Activated CD8-positive, alpha-beta memory T cell treated with anti-CD3 and anti-CD28 coated beads for 36 hours (primary cell): ENCODE data around the gene KIAA1210. TPM values are rescaled to one million over a fixed set of nuclear protein-coding genes. Genes with fewer than 3 reads are reported as not detected.

Source experiments
- CTCF ChIA-PET: fragments of 350-600 bp; sonication (Branson Sonifier 250); formaldehyde crosslinking; loops from one replicate; lab custom pipeline; 2021; ENCODE audit warnings: antibody characterized with exemption; lab: Charles Lee
- POLR2A ChIA-PET: fragments of 350-600 bp; sonication (Branson Sonifier 250); formaldehyde crosslinking; loops from one replicate; lab custom pipeline; 2021; ENCODE audit warnings: antibody characterized with exemption; lab: Charles Lee
- total RNA-seq, 2 experiments: library from RNA; stranded (reverse); gene quantifications; one replicate each; pipeline ENCODE4 v1.2.3, GENCODE V29; 2021

KIAA1210 gene
- total RNA-seq, 2 experiments from 2014 or later: not detected

DNA sequence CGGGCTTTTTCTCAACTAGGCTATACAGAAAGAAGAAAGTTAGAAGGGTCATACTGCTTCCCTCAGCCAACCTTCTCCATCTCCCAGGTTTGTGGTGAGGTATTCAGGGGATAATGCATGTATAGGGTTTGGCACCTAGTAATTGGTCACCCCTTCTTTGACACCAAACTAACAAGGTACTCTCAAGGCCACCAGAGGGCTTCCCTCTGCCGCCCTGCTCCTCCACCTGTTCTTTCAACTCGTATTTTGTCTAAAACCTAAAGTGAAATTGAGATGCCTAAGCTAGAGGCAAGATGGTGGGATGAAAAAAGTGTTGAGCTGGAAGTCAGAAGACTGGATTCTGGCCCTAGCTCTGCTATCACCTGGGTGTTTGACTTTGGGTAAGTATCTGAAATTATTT, 32.8 kb downstream of the KIAA1210 start:
- ChIA-PET POLR2A (no interaction called here), CTCF (no interaction called here)

DNA sequence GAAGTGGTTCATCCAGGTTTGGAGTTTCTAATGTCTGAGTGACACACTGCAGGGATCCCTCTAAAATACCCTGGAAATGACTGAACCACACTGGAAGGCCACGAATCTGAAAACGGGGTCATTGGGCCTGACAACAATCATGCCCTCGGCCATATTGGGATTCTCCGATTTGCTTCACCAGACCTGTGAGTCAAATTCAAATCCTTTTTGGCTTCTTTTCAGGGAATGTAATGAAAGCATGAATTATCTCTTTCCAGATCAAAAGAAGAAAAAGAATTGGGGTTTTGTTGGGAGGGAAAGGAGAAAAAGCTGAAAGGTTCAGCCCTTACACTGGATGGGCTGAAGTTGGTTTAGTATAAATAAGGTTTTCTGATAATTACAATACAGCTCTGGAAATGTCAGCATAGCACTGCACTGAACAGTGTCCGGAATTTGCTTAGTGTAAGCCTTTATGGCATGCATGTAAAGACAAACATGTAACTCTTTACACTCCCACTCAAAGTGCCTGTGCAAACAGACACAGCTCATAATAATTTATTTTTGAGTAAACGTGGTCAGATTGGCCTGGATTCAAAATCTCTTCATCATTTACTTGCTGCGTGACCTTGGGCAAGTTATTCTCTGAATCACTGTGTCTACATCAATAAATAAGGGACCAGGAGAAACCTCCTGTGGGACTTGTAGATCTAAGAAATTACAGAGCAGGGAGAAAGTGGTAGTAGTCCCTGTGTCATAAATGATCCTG, 33.4 kb downstream of the KIAA1210 start:
- CTCF ChIA-PET: no interaction called here
- POLR2A ChIA-PET: no interaction called here

DNA sequence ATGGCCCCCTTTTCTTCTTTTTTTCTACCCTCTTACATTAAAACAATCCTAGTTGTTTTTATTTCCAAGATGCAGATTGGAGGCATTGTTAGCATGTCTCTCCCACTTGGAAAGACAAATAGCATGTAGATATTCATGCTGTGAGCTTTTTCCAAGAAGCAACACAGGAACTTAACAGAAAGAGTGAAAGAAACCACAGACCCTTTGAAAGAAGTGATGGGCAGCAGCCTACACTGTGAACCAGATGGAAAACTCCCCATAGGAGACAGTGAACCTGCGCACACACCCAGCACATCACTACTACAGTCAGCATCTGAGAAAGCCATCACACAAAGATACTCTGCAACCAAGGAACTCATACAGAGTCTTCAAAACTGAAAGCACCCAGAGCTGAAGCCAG, 37.0 kb downstream of the KIAA1210 start:
- CTCF ChIA-PET: no interaction called here
- POLR2A ChIA-PET: no interaction called here

DNA sequence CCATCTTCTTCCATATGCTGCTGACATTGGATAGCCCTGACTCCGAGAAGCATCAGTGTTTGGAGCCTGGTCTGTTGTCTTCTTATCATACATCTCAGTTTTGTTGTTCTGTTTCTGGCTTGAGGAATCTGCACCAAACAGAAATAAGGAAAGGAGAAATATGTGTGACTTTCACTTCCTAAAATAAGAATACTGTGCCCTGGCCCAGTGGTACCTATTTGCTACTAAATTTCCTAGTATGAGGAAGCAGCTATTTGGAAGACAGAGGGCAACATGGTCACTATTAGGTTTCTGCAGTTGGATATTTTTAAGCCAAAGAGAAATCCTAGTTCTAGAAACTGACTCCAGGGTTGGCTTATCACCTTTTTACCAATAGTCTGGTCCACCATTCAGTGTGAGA, 38.0 kb downstream of the KIAA1210 start:
- POLR2A ChIA-PET: no interaction called here
- CTCF ChIA-PET: no interaction called here

DNA sequence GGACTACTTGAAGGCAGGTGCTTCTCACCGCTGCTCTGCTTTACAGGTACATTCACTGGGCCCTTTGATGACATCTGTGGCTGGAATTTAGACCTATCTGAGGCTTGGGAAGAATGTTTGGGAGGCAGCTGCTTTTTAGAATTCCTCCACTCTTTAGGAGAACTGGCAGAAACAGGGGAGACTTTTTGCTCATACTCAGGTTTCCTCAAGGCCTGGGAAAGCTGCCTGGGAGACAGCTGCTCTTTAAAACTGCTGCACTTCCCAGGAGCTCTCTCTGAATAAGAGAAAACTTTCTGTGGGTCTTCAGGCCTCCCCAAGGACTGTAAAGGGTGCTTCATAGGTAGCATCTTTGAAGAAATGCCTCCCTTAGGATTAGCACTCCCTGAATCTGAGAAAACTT, 40.5 kb downstream of the KIAA1210 start:
- CTCF ChIA-PET: no interaction called here
- POLR2A ChIA-PET: no interaction called here

DNA sequence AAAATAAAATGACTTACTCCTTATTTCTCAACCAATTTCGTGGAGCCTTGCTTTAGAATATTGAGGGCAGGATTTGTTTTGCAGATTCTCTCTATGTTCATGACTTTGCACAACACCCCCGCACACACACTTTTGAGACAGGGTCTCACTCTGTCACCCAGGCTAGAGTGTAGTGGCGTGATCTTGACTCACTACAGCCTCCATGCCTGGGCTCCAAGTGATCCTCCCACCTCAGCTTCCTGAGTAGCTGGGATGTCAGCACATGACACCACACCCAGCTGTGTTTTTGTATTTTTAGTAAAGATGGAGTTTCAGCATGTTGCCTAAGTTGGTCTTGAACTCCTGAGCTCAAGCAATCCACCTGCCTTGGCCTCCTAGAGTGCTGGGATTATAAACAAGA, 42.8 kb downstream of the KIAA1210 start:
- CTCF ChIA-PET: no interaction called here
- POLR2A ChIA-PET: no interaction called here

DNA sequence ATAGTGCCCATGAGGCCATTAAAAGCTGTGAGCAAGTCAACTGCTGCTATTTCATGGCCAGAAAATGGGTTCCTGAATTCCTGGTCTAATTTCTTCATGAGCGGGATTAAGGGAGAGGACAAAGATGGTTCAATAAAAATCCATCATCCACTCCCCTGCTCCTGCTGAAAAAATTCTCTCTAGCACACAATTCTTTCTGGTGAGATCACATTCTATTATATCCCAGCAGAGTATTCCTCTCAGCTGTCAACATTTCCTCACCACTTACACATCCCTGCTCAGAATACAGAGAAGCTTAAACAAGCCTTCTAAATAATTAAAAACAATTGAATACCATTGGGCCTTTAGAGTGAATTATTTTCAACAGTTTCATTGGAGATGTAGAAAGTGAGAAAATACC, 45.3 kb downstream of the KIAA1210 start:
- ChIA-PET CTCF (no interaction called here), POLR2A (no interaction called here)

DNA sequence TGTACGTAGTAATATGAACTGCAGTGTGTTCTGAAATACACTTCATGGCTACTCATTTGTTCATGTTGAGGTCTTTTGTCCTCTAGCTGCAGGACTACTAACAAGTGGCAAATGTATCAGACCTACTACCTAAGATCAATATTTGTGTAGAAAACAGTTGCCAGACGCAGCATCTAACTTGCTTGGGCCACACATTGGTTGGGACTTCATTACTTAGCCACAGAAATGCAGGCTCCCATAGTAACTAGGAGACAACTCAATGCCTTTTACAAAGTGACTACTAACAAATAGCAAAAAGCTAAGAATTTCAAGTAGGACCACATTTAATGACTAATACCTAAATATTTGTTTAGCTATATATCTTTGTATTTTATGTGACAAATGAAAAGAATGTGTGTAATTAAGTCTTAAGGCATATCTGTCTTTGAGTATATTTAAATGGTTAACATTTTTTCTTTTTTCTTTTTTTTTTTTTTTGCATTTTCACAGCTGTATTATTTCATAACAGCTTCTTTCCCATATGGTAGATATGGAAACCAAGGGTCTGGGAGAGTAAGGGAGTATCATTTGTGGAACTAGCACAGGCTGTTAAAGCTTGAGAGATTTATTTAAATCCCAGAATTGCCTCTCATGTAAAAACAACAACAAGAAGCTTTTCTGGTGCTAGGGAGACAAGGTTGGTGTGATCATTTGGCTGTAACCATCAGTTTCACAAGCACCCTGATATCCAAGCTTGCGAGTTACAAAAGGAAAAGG, 52.2 kb downstream of the KIAA1210 start:
- ChIA-PET POLR2A (no interaction called here), CTCF (no interaction called here)

DNA sequence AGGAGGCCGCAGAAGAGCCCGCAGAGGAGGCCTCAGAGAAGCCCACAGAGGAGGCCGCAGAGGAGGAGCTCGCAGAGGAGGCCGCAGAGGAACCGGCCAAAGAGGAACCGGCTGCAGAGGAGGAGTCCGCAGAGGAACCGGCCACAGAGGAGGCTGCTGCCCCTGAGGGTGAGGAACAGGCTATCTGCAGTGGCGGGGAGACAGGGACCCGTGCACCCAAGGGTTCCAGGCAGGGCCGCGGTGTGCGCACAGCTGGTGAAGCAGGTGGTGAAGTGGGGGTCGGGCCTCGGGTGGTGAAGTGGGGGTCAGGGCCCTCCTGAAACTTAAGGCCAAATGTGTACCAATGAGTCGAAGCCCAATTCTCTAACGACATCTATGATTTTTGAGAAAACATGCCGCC, 53.7 kb downstream of the KIAA1210 start:
- POLR2A ChIA-PET: no interaction called here
- CTCF ChIA-PET: no interaction called here

DNA sequence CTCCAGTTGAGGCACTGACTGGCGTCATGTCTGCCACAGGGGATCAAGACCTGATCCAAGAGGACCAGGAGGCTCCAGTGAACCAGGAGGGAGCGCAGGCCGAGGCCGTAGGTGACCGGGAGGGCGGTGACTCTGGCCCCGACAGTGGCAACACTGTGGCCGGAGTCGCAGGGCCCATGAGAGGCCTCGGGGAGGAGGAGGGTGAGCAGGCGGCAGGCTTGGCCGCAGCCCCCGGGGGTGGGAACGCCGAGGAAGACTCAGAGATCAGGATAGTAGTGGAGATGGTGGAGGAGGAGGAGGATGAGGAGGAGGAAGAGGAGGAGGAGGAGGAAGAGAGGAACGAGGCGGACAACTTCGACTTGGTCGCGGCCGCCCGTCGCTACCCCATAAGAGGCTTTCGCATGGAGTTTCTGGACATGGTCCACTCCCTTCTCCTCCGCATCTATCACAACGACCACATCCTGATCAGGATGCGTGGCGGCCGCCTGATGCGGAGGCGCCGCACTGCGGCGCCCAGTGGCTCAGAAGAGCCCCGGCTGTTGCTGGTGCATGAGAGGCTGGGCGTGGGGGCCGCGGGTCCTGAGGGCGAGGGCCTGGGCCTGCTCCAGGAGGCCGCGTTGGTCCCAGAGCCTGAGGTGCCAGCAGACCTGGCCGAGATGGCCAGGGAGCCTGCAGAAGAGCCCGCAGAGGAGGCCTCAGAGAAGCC, 54.3 kb downstream of the KIAA1210 start:
- CTCF ChIA-PET: no interaction called here

DNA sequence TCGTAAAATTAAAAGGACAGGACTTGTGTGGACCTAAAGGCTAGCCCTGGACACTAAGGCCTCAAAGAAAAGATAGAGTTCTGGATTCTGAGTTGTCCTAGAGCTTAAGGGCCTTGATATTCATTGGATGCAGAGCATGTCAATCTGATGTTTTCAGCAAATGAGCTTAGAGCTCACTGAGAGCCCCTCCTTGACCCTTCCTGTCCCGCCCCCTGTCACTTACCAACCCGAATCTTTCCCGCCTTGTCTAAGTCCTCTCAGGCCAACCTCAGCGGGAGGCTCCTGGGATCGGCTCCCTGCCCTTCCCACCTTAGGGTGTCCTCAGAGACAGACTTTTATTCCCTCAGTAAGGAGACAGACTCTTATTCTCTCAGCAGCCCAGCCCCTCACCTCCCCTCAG, 54.9 kb downstream of the KIAA1210 start, which contains the start of gene CT47C1:
Gene CT47C1, plus strand, starts transcription at position 250 of the 400 bp plus-strand sequence. CDS start 233 bp downstream, outside the sequence.
- POLR2A ChIA-PET: no interaction called here
- CTCF ChIA-PET: no interaction called here

More for the DNA sequence above, 54.3 kb downstream of the KIAA1210 start:
- POLR2A ChIA-PET: no interaction called here

DNA sequence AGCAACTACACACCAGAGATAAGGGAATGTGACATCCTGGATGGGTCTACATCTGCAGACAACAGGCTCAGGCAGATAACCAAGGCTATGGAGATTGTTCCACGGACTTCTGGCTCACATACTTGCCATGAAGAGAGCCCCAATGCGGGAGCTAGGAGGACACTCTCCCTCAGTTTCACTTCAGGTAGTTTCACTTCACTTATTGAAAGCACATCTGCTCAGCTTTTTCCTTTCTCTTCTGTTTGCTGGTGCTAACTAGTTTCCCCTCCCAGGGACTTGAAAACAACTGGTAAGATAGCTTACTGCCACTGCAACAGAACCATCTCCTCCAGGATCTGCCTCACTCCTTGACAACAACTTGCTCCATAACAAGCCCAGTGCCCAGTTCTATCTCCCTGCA, 56.2 kb downstream of the KIAA1210 start:
- ChIA-PET POLR2A (no interaction called here), CTCF (no interaction called here)

DNA sequence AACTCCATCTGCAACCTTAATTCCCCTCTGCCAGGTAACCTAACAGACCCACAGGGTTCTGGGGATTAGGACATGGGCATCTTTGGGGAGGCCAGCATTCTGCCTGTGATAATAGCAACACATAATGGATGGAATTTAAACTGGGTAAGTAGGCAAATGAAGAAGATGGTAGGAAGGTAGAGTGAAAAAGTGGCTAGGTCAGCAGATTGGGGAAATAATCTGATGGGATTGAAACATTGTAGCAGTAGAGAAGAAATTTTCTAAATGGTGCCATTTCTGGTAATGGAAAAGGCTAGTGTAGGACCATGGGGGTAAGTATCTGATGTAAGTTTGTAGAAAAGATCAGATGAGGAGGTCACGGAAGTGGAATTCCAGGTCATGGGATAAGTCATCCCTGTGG, 57.9 kb downstream of the KIAA1210 start:
- CTCF ChIA-PET: no interaction called here
- POLR2A ChIA-PET: no interaction called here

DNA sequence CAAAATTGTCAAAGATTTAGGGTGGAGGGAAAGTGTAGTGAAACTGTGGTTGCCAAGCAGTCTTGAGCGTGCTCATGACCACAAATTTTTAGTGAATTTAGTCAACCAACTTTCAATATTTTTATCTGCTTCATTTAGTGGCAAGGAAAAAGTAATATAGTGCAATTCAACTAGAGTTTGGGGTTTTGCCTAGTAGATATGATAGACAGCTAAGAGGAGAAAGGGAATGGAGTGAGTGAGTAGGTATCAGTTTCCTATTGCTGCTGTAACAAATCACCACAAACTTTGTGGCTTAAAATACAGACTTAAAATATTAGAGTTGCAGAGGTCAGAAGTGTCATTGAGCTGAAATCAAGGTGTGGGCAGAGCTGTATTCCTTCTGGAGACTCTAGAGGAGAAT, 58.5 kb downstream of the KIAA1210 start:
- POLR2A ChIA-PET: no interaction called here
- CTCF ChIA-PET: no interaction called here

DNA sequence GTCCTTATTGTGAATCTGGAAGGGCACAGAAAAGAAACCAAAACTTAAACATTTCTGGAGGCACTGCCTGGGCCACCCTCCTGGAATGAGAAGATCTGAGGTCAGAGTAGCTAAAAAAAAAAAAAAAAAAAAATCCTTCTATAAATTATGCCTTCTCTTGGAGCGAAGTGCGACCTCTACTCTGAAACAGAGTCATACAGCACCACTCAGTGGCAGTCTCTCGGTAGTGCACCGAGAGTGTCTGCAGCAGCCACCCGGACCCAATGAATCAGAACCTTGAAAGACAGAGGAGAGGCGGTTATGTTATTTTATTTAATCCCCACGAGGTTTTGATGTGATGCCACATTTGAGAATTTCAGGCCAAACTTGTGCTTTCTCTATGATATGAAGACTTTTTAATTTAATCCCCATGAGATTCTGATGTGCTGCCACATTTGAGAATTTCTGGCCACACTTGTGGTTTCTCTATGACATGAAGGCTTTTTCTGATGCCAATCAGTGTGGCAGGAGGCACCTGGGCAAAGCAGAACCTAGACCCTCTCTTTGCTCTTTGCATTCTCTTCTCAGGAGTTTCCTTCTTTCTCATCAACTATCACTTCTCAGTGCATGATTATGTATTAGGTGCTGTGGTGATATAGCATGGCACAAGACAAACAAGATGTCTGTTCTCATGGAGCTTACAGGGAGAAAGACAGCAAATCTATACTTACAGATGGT, 60.4 kb downstream of the KIAA1210 start:
- CTCF ChIA-PET: interaction anchor here (0.6 to 1.1 kb wide), 5 partner anchors 95 to 608 kb away, joined by 3 to 4 read pairs (median 3); no protein-coding TSS in a partner anchor
- POLR2A ChIA-PET: no interaction called here

DNA sequence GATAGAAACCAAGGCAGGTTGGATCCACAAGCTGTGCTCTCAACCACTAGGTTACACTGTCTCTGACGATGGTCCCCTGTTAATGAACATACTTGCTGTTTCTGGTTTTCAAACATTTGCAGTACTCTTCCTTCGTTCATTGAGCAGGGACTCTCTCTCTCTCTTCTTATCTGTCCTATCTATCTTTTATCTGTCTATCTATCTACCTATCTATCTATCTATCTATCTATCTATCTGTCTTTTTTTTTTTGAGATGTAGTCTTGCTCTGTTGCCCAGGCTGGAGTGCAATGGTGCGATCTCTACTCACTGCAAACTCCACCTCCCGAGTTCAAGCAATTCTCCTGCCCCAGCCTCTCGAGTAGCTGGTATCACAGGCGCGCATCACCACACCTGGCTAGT, 64.2 kb downstream of the KIAA1210 start:
- ChIA-PET CTCF (no interaction called here), POLR2A (no interaction called here)

DNA sequence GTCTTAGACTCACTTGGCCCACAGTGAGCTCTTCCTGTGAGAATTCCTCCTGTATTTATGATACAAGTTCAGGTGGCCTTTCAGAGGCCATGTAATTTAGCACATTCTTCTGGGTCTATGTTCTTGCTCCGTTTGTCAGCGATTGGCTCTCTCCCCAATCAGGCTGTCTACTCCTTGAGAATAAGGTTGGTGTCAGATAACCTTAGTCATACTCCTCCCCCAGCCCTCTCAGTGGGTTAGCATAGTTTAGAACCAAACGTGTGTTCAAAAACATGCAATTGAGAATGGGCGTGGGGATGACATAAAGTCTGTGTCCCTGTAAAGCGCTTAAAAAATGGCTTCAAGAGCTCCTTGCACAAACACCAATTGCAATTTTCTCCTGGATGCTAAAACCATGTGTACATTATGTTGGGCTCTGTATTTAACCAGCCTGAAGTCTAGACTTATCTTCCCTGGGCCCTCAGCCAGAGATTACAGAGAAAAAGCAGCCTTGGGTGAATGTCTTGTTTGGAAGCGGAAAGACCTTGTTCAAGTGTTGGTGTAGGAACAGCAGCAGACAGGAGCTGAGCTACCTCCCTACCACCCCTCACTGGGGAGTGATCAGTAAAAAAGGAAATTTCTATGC, 64.8 kb downstream of the KIAA1210 start:
- CTCF ChIA-PET: no interaction called here
- POLR2A ChIA-PET: no interaction called here

DNA sequence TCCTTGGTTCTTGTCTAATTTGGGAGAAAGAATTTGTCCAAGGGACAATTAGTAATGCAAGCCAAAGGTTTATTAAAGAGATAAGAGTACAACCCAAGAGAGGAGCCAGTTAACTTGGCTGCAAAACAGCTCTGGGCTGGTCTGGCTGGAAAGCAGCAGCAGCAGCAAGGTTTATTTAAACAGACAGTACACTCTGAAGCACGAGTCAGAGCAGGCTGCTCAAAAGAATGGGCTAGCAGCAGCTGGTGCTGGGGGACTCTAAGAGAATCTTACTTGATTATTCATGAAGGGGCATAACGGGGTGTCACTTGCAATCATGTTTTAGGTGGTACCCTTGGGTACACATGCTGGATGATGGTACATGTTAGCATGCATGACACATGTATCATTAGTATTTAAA, 71.9 kb downstream of the KIAA1210 start:
- ChIA-PET POLR2A (no interaction called here), CTCF (no interaction called here)

DNA sequence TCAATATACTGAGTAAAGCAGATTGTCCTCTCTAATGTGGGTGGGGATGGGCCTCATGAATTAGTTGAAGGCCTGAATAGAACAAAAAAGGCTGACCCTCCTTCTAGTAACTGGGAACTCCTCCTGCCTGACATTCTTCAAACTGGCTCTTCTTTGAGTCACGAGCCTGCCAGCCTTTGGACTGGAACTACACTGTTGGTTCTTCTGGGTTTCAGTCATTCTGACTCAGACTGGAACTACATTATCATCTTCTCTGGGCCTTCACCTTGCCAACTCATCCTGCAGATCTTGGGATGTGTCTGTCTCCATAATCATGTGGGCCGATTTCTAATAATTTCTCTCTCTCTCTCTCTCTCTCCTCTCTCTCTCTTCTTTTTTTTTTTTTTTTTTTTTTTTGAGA, 81.7 kb downstream of the KIAA1210 start:
- CTCF ChIA-PET: no interaction called here
- POLR2A ChIA-PET: no interaction called here
